Caco-2 (cell line): ENCODE results near the gene FPR1. TPM values are rescaled to one million over a fixed set of nuclear protein-coding genes. Genes with fewer than 3 reads are reported as not detected.

Source experiments
- BruUV-seq: library from RNA; stranded (reverse); fragments of 400-500 nt; replicated peaks from 2 replicates; lab custom pipeline; 2021; lab: Mats Ljungman, UMichigan
- CTCF ChIA-PET: fragments of 300-600 bp; sonication (Branson Sonifier 250); formaldehyde crosslinking; loops from one replicate; lab custom pipeline; 2022; ENCODE audit warnings: antibody characterized with exemption; lab: Charles Lee
- POLR2A ChIA-PET: fragments of 300-600 bp; sonication (Branson Sonifier 250); formaldehyde crosslinking; loops from one replicate; lab custom pipeline; 2022; ENCODE audit warnings: antibody characterized with exemption; lab: Charles Lee
- DNase-seq, 2 experiments: peaks; one replicate each; pipeline versions ENCODE4 v3.0.0 to v3.0.0-alpha.2; 2020 to 2022
- H3K27me3 ChIP-seq: replicated peaks from 2 replicates; pipeline ENCODE4 v1.6.0; 2011; ENCODE audit warnings: low read length; ENCODE audit not compliant: control insufficient read depth, insufficient read depth
- H3K36me3 ChIP-seq: 2 replicates; pipeline ENCODE4 v1.5.1; 2011; ENCODE audit warnings: low read length; ENCODE audit not compliant: control insufficient read depth, insufficient read depth
- H3K4me1 ChIP-seq: fragments of 250-450 bp; sonication (Bioruptor Pico); 2 replicates; pipeline ENCODE4 v1.5.1; 2020; ENCODE audit warnings: mild to moderate bottlenecking
- H3K4me3 ChIP-seq: 2 replicates; pipeline ENCODE4 v1.5.1; 2011; ENCODE audit warnings: low read depth, mild to moderate bottlenecking, control low read depth, low read length
- H3K9me3 ChIP-seq: fragments of 250-450 bp; sonication (Bioruptor Pico); 2 replicates; pipeline ENCODE4 v1.5.1; 2020; ENCODE audit warnings: mild to moderate bottlenecking, moderate library complexity
- H3K27ac Mint-ChIP-seq: one replicate; pipeline ENCODE4 v1.8.0; 2022; ENCODE audit warnings: mixed read lengths; ENCODE audit not compliant: unreplicated experiment
- H3K27me3 Mint-ChIP-seq: one replicate; pipeline ENCODE4 v1.8.0; 2022; ENCODE audit warnings: mixed read lengths; ENCODE audit not compliant: insufficient read depth, unreplicated experiment
- H3K36me3 Mint-ChIP-seq: one replicate; pipeline ENCODE4 v1.8.0; 2022; ENCODE audit warnings: mild to moderate bottlenecking, mixed read lengths; ENCODE audit not compliant: insufficient read depth, unreplicated experiment
- H3K4me1 Mint-ChIP-seq: one replicate; pipeline ENCODE4 v1.8.0; 2022; ENCODE audit warnings: low read depth, mixed read lengths; ENCODE audit not compliant: unreplicated experiment
- H3K4me3 Mint-ChIP-seq: one replicate; pipeline ENCODE4 v1.8.0; 2022; ENCODE audit warnings: mild to moderate bottlenecking, moderate library complexity, mixed read lengths; ENCODE audit not compliant: unreplicated experiment
- H3K9me3 Mint-ChIP-seq: one replicate; pipeline ENCODE4 v1.8.0; 2022; ENCODE audit warnings: mixed read lengths; ENCODE audit not compliant: unreplicated experiment
- intact Hi-C: fragments of 100-400 bp; cut with micrococcal nuclease; formaldehyde crosslinking; loops from one replicate; pipeline ENCODE4 v1.10.0; 2022; ENCODE audit not compliant: unreplicated experiment
- total RNA-seq: library from RNA; stranded (reverse); gene quantifications from 2 replicates; pipeline ENCODE4 v1.2.3, GENCODE V29; 2022
- TF ChIP-seq, protein P1 (sequence below), 2 experiments: fragments of 200-600 bp in 1 of 2; IDR thresholded peaks; 1 replicate in 1 of 2; 2 replicates in 1 of 2; pipeline versions ENCODE4 v1.5.1 to v1.8.0; 2011 to 2022; ENCODE audit warnings: antibody characterized with exemption in 1 of 2, control low read depth in 1 of 2, inconsistent platforms in 1 of 2, low read depth in 1 of 2, low read length in 1 of 2, mild to moderate bottlenecking in 1 of 2, moderate library complexity in 1 of 2; ENCODE audit not compliant: insufficient read depth in 1 of 2, severe bottlenecking in 1 of 2, unreplicated experiment in 1 of 2

FPR1 gene
- total RNA-seq, 1 experiment from 2014 or later: not detected

DNA sequence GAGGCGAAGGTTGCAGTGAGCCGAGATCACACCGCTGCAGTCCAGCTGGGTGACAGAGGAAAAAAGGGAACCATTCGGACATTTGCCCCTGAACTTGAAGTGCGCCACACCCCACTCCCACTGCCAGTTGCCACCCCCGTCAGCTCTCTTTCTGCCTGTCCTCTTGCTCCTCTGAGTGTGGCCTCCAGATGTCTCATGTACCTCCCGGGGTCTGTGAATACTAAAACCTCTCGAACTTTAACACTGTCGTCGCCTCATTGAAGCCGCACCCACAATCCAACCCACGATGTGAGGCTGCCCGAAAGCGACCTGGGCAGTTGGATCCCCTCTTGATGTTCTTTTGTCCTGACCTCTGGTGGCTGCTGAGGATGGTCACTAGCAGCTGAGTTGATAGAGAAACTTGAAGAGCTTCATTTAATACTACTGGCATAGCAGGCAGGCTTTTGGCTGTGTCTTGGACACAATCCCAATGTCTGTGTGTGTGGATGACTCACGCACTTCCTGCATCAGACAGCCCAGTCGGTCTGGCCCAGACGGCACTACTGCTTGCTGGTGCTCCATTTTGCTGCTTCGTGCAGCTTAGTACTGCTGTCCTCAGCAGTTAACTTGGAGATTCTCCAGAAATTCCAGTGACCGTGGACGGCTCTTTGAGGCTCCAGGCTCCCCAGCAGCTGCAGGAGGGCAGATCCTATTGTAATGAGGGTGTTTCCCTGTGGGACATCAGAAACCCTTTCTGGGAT lies 47.5 kb upstream of the FPR1 start:
- Mint-ChIP-seq H3K9me3 (peaks cover 52% of the 10 kb centered on the region), H3K27ac (no peak overlapping the region), H3K27me3 (no peaks in the 10 kb centered on the region), H3K4me3 (no peak overlapping the region), H3K4me1 (no peaks in the 10 kb centered on the region), H3K36me3 (no peaks in the 10 kb centered on the region)
- BruUV-seq: no TSS peak
- Histone ChIP-seq H3K27me3 (no peaks in the 10 kb centered on the region), H3K36me3 (no peaks in the 10 kb centered on the region), H3K4me3 (no peak overlapping the region), H3K9me3 (peaks cover 23% of the 10 kb centered on the region), H3K4me1 (no peaks in the 10 kb centered on the region)
- TF ChIP-seq, protein P1, sequence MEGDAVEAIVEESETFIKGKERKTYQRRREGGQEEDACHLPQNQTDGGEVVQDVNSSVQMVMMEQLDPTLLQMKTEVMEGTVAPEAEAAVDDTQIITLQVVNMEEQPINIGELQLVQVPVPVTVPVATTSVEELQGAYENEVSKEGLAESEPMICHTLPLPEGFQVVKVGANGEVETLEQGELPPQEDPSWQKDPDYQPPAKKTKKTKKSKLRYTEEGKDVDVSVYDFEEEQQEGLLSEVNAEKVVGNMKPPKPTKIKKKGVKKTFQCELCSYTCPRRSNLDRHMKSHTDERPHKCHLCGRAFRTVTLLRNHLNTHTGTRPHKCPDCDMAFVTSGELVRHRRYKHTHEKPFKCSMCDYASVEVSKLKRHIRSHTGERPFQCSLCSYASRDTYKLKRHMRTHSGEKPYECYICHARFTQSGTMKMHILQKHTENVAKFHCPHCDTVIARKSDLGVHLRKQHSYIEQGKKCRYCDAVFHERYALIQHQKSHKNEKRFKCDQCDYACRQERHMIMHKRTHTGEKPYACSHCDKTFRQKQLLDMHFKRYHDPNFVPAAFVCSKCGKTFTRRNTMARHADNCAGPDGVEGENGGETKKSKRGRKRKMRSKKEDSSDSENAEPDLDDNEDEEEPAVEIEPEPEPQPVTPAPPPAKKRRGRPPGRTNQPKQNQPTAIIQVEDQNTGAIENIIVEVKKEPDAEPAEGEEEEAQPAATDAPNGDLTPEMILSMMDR (IDR thresholded peaks at IDR 0.05; ENCODE audit: insufficient read depth in 1 of 2, low read depth in 1 of 2, low read length in 1 of 2, severe bottlenecking in 1 of 2, unreplicated experiment in 1 of 2): no peak
- DNase-seq: no peak
- CTCF ChIA-PET: no interaction called here
- intact Hi-C loops: no loop called here
- POLR2A ChIA-PET: no interaction called here

DNA sequence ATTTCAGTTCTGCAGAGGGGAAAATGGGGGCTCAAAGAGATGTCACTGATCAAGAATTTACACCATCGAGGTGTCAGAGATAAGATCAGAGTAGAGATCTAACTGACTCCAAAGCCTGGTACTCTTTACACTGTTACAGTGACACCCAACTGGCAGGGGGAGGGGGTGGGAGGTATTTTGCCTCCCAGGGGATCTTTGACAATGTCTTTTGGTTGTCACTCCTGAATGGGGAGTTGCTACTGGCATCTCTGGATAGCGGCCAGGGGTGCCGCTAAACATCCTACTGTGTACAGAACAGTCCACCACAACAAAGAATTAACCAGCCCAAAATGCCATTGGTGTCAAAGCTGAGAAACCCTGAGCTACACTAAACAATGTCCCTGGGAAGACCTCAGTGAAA lies 46.4 kb upstream of the FPR1 start:
- BruUV-seq: no TSS peak
- Histone ChIP-seq H3K4me1 (no peaks in the 10 kb centered on the region), H3K4me3 (no peak overlapping the region), H3K9me3 (peaks cover 15% of the 10 kb centered on the region; the same call in 1 of the 2 replicates), H3K36me3 (no peaks in the 10 kb centered on the region), H3K27me3 (no peaks in the 10 kb centered on the region)
- no peak for DNase-seq
- peaks cover 43% of the 10 kb centered on the region for H3K9me3 Mint-ChIP-seq
- ChIA-PET POLR2A (no interaction called here), CTCF (no interaction called here)
- no peaks in the 10 kb centered on the region for H3K27me3 Mint-ChIP-seq
- TF ChIP-seq, protein P1 (IDR thresholded peaks at IDR 0.05; ENCODE audit: insufficient read depth in 1 of 2, low read depth in 1 of 2, low read length in 1 of 2, severe bottlenecking in 1 of 2, unreplicated experiment in 1 of 2): no peak
- H3K36me3 Mint-ChIP-seq: no peaks in the 10 kb centered on the region
- H3K27ac Mint-ChIP-seq: no peak overlapping the region
- intact Hi-C loops: no loop called here
- no peaks in the 10 kb centered on the region for H3K4me1 Mint-ChIP-seq
- no peak overlapping the region for H3K4me3 Mint-ChIP-seq

DNA sequence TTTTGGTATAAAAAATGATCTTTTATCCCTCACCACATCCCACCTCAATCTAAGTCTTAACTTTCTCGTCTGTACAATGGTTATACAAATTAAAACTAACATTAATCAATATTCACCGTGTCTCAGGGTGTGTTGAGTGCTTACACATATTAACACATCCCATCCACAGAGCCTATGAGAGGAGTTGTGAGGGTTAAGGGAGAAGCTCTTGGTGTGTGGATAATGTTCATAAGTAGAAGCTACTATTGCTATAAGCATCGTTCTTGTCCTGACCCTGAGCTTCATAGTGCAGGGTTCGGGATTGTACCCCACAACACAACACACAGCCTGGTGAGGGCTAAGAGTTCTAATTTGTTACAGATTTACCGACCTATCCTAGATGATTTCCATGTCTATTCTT lies 45.8 kb upstream of the FPR1 start:
- no peak overlapping the region for H3K27ac Mint-ChIP-seq
- H3K9me3 ChIP-seq: peaks cover 11% of the 10 kb centered on the region
- CTCF ChIA-PET: no interaction called here
- H3K27me3 Mint-ChIP-seq: no peaks in the 10 kb centered on the region
- intact Hi-C loops: no loop called here
- H3K9me3 Mint-ChIP-seq: peaks cover 38% of the 10 kb centered on the region
- H3K4me1 ChIP-seq: no peaks in the 10 kb centered on the region
- H3K27me3 ChIP-seq: no peaks in the 10 kb centered on the region
- H3K36me3 ChIP-seq: no peaks in the 10 kb centered on the region
- no peaks in the 10 kb centered on the region for H3K36me3 Mint-ChIP-seq
- H3K4me3 Mint-ChIP-seq: no peak overlapping the region
- TF ChIP-seq, protein P1 (IDR thresholded peaks at IDR 0.05; ENCODE audit: insufficient read depth in 1 of 2, low read depth in 1 of 2, low read length in 1 of 2, severe bottlenecking in 1 of 2, unreplicated experiment in 1 of 2): no peak
- POLR2A ChIA-PET: no interaction called here
- no TSS peak for BruUV-seq
- H3K4me1 Mint-ChIP-seq: no peaks in the 10 kb centered on the region
- no peak for DNase-seq
- no peak overlapping the region for H3K4me3 ChIP-seq
